Epithelial cell of proximal tubule (primary cell): ENCODE measurements around the gene METTL4. TPM values are rescaled to one million over a fixed set of nuclear protein-coding genes. Genes with fewer than 3 reads are reported as not detected.

Experiments
- DNase-seq: peaks from one replicate; pipeline ENCODE4 v3.0.0-alpha.2; 2011; ENCODE audit warnings: low read depth
- H3K4me3 ChIP-seq: 2 replicates; pipeline ENCODE4 v1.5.1; 2011; ENCODE audit warnings: low read depth, mild to moderate bottlenecking, low read length
- total RNA-seq: library from RNA; depleted of rRNA; stranded (reverse); fragments of >200 nt; gene quantifications from 2 replicates; pipeline ENCODE4 v1.2.3, GENCODE V29; 2015
- TF ChIP-seq, protein P1 (sequence below): conservative IDR thresholded peaks from 2 replicates; pipeline ENCODE4 v1.5.1; 2012; ENCODE audit warnings: low read depth, mild to moderate bottlenecking, low read length

METTL4 gene
- total RNA-seq, 1 donor from 2014 or later, result 7.8 TPM

DNA sequence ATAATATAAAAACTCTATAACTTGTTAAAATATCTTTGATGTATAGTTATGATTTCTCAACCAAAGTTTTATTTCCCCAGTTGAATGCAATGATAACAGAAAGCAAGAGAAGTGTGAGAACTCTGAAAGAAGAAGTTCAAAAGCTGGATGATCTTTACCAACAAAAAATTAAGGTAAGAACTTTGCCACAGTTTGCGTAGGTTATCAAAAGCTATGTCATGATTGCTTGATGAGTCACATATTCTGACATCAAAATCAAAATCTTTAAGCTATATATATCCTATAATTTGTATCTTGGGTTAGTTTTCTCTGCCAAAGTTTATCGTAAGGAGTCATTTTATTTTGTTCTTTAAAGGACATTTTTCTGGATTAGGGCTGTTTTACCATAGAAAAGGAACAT, 35.0 kb upstream of the METTL4 start:
- no peak for DNase-seq
- TF ChIP-seq, protein P1, sequence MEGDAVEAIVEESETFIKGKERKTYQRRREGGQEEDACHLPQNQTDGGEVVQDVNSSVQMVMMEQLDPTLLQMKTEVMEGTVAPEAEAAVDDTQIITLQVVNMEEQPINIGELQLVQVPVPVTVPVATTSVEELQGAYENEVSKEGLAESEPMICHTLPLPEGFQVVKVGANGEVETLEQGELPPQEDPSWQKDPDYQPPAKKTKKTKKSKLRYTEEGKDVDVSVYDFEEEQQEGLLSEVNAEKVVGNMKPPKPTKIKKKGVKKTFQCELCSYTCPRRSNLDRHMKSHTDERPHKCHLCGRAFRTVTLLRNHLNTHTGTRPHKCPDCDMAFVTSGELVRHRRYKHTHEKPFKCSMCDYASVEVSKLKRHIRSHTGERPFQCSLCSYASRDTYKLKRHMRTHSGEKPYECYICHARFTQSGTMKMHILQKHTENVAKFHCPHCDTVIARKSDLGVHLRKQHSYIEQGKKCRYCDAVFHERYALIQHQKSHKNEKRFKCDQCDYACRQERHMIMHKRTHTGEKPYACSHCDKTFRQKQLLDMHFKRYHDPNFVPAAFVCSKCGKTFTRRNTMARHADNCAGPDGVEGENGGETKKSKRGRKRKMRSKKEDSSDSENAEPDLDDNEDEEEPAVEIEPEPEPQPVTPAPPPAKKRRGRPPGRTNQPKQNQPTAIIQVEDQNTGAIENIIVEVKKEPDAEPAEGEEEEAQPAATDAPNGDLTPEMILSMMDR, result no peak
- no peak overlapping the region for H3K4me3 ChIP-seq

DNA sequence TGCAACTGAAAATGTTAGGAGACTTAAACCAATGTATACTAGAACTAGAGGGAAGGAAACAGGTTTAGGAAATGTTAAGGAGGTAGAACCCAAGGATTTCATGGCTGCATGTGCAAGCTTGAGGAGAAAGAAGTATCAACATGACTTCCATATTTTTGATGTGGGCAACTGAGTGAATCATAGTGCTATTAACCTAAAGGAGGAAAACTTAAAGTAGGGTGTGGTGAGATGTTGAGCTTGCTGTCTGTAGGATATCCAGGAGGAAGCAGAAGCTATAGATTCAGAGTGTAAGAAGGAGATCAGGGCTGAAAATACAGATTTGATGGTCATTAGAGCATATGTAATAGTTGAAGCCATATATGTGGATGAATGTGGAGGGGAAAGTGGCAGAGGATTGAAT, 31.5 kb upstream of the METTL4 start:
- DNase-seq, result no peak
- TF ChIP-seq, protein P1, result no peak
- H3K4me3 ChIP-seq, result no peak overlapping the region

DNA sequence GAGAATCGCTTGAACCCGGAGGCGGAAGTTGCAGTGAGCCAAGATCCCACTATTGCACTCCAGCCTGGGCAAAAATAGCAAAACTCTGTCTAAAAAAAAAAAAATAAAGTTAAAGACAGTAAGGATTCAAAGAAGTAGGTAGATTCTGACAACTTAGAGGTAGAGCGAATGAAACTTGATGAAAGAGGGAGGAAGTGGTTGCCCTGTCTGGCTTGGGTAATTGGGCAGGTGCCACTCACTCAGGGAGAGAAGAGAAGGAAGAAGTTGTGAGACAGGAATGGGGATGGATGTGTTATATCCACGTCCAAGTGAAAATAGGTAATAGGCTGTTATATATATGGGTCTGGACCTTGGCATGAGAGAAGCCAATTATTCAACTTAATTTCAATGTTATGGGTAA, 26.3 kb upstream of the METTL4 start:
- DNase-seq, result no peak
- TF ChIP-seq, protein P1, result no peak
- H3K4me3 ChIP-seq, result no peak overlapping the region

DNA sequence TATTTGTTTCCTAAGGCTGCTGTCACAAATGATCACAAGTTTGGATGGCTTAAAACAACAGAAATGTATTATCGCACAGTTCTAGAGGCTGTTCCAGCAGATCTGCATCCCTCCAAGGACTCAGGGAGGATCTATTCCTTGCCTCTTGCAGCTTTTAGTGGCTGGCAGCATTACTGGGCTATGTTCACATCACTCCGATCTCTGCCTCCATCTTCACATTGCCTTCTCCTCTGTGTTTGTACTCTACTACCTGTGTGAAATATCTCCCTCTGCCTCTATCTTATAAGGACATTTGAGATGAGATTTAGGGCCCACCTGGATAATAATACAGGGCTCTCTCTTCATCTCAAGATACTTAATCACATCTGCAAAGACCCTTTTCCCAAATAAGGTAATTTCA, 19.0 kb upstream of the METTL4 start:
- H3K4me3 ChIP-seq, result no peak overlapping the region
- TF ChIP-seq, protein P1, result no peak
- DNase-seq, result no peak

DNA sequence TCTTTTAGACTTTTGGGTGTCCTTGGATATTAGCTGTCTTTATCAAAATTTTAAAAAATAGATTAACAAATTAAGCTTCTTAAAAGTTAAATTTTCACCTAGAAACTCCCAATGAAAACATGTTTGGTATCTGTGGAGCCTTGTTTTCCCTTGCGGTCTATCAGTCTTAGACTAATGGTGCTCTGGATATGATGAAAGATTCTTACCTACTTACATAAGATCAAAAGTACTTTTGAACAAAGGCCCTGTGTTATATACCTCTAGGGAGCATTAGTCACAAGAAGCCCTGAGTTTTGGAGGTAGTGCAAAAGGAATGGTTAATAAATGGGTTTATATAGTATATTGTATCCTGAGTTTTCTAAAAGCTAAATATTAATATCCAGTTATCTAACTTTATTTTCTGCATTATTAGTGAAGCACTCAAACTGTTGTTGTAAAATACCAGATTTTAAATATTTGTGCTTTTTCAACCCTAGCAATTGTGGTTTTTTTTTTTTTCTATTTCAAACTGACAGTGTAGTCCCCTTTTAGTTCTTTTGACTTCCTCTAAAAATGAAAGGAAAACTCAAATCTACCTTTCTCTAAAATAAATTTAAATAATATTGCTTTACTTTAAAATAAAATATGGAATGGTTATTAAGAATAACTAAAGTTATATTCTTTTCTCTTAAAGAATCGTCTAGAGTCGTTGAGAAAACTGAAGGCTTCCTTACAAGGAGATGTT, 18.2 kb upstream of the METTL4 start:
- H3K4me3 ChIP-seq, result no peak overlapping the region

DNA sequence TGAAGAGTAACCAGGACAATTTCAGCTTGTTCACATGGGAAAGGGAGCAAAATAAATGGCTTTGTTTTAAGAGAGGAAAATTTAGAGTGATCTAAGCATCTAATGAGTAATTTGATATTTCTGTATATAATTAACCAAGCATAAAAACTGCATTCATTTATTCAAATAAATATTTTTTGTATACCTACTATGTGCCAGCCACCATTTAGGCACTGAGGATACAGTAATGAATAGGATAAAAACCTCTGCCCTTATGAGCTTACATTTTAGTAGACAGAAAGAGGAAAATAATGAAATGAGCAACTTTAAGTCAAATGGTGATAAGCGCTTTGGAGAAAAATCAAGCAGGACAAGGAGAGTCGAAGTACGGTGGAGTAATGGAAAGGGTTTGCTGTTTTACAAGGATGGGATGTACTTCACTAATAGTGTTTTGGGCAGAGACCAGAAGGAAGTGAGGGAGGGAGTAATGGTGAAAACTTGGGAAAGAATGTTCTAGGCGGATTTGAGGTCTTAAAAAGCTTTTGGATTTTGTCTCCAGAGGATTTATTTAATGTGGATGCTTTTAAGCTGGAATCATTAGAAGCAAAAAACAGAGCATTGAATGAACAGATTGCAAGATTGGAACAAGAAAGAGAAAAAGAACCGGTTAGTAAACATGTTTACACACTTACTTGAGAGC, 17.5 kb upstream of the METTL4 start:
- DNase-seq, result no peak
- no peak overlapping the region for H3K4me3 ChIP-seq
- TF ChIP-seq, protein P1, result no peak

More for the DNA sequence above, 18.2 kb upstream of the METTL4 start:
- no peak for DNase-seq
- TF ChIP-seq, protein P1, result no peak
